Astrocyte (in vitro differentiated cells and primary cell): ENCODE measurements around the gene RHEBL1.

Experiments
- EZH2 ChIP-seq: IDR thresholded peaks from 2 replicates; pipeline ENCODE4 v1.6.1; 2012; ENCODE audit warnings: mild to moderate bottlenecking, low read length, inconsistent platforms; ENCODE audit not compliant: insufficient read depth
- TF ChIP-seq, protein P1 (sequence below): IDR thresholded peaks from 2 replicates; pipeline ENCODE4 v1.5.1; 2011; ENCODE audit warnings: low read depth, mild to moderate bottlenecking, inconsistent platforms, low read length, moderate library complexity; ENCODE audit not compliant: insufficient read depth

DNA sequence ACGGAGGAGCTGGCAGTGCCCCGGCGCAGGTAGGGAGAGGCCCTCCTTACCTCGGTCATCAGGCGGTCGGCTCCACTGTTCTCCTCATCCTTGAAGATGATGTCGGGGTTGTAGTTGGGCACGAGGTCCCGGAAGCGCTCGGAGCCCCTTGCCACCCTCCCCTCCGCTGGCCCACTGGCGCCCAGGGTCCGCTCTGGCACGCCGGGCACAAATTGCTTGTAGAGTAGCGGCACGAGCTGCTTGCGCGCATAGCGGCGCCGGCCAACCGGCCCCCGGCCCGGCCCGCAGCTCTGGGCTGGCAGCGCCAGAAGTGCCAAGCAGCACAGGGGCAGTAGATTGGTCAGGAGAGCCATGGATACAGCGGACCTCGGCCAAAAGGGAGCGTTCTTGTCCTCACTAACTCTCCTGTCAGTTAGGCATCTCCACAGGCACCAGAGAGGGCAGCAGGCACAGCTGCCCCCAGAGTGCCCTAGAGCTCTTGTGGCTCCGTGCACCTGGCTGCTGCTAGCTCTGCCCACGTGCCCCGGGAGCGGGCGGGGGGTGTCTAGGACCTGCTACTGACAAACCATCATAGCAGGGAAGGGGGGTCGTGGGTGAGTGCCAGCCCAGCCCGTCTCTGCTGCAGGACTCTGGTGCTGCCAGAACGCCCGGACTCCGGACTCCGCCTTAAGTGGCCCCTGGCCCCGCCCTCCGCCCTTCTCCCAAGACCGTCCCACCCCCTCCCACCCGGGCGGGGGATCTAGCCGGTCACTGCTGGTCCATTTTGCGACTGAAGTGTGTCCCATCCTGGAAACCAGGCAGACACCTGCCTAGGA lies 24.6 kb upstream of the RHEBL1 start, which contains the start of gene DHH:
- TF ChIP-seq, protein P1, sequence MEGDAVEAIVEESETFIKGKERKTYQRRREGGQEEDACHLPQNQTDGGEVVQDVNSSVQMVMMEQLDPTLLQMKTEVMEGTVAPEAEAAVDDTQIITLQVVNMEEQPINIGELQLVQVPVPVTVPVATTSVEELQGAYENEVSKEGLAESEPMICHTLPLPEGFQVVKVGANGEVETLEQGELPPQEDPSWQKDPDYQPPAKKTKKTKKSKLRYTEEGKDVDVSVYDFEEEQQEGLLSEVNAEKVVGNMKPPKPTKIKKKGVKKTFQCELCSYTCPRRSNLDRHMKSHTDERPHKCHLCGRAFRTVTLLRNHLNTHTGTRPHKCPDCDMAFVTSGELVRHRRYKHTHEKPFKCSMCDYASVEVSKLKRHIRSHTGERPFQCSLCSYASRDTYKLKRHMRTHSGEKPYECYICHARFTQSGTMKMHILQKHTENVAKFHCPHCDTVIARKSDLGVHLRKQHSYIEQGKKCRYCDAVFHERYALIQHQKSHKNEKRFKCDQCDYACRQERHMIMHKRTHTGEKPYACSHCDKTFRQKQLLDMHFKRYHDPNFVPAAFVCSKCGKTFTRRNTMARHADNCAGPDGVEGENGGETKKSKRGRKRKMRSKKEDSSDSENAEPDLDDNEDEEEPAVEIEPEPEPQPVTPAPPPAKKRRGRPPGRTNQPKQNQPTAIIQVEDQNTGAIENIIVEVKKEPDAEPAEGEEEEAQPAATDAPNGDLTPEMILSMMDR, result no peak
- peak; percentile 83 for TF ChIP-seq EZH2
